Sigmoid colon (tissue), 4 donors: Measurements from ENCODE around the gene GRHL1.

Experiments used
- POLR2AphosphoS5 ChIP-seq, 4 donors: sonication (generic); formaldehyde crosslinking; IDR thresholded peaks; one replicate each; pipeline ENCODE4 v1.6.1; 2017; ENCODE audit warnings: antibody characterized with exemption in 4 of 4
- TF ChIP-seq, protein P1 (sequence below), 4 experiments: fragments of 450-650 bp in 3 of 4; fragments of 200-600 bp in 1 of 4; IDR thresholded peaks; one replicate each; pipeline ENCODE4 v1.5.1; 2016 to 2019; ENCODE audit warnings: antibody characterized with exemption in 4 of 4, mild to moderate bottlenecking in 3 of 4, moderate library complexity in 2 of 4

DNA sequence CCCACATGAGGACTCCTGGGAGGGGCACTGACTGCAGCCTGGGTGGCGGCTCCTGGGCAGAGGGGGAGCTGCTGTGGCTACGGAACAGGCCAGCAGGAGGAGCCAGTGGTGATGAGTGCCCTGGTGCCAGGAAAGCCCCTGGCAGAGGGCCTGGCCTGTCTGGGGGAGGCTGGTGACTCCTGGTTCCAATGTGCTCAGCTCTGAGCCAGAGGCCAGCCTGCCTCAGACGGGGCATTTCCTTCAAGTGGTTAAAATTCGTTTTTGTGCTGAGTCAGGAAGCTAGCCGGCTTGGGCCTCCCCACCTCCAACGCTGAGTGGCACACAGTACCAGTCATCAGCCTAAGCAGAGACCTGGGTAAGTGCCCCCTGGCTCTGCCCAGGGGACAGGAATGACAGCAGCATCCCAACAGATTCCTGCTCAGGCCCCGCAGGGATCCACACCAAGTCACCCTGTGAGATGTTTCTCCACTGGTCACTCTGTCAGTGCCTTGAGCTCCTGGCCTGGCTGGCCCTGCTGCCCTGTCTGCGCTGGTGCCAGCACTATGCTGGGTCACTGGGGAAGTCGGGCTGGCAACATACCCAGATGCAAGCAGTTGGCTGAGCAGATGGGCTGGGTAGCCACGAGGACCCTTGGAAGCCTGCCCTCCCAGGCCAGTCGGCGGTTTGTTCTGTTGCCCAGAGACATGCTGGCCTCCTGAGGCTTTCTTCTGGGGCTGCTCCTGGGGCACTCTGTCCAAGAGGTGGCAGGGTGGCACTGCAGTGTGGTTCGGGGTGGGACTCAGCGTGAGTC lies 84.8 kb downstream of the GRHL1 start:
- TF ChIP-seq, protein P1, sequence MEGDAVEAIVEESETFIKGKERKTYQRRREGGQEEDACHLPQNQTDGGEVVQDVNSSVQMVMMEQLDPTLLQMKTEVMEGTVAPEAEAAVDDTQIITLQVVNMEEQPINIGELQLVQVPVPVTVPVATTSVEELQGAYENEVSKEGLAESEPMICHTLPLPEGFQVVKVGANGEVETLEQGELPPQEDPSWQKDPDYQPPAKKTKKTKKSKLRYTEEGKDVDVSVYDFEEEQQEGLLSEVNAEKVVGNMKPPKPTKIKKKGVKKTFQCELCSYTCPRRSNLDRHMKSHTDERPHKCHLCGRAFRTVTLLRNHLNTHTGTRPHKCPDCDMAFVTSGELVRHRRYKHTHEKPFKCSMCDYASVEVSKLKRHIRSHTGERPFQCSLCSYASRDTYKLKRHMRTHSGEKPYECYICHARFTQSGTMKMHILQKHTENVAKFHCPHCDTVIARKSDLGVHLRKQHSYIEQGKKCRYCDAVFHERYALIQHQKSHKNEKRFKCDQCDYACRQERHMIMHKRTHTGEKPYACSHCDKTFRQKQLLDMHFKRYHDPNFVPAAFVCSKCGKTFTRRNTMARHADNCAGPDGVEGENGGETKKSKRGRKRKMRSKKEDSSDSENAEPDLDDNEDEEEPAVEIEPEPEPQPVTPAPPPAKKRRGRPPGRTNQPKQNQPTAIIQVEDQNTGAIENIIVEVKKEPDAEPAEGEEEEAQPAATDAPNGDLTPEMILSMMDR (IDR thresholded peaks at IDR 0.05): peak; percentile 30 to 48 (median 41)
- TF ChIP-seq POLR2AphosphoS5 (IDR thresholded peaks at IDR 0.05): peak in 3 of 4 donors; percentile 12 to 41 (median 19)
